Eye (tissue), 1 donor: ENCODE data around the gene FGF7.
"Not testable (repeated sequence)": the region's sequence is repeated elsewhere in the genome, so short reads cannot be mapped to it uniquely, and the experiment has no call there.

Experiments
- DNase-seq: peaks from one replicate; pipeline ENCODE4 v3.0.0-alpha.2; 2015

The FGF7 gene

DNA sequence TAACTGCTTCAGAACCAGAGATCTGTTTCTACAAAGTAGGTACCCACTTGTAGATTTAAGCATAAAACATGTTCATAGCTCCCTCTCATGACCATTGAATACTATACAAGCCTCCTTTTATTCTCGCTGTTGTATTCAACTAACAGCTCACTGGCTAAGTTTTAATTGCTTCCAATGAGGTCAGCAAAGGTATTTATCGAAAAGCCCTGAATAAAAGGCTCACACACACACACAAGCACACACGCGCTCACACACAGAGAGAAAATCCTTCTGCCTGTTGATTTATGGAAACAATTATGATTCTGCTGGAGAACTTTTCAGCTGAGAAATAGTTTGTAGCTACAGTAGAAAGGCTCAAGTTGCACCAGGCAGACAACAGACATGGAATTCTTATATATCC is at the start of gene FGF7:
Gene FGF7, plus strand, starts transcription at position 222 of the 400 bp plus-strand sequence. CDS start 1,056 bp downstream, outside the sequence.
- peak; percentile 63 for DNase-seq

GRCh38 chr15:49379996-49380395 is 43.0 kb upstream of the FGF7 start:
- no peak for DNase-seq

GRCh38 chr15:49380912-49381311 is 42.1 kb upstream of the FGF7 start:
- DNase-seq, result no peak

DNA sequence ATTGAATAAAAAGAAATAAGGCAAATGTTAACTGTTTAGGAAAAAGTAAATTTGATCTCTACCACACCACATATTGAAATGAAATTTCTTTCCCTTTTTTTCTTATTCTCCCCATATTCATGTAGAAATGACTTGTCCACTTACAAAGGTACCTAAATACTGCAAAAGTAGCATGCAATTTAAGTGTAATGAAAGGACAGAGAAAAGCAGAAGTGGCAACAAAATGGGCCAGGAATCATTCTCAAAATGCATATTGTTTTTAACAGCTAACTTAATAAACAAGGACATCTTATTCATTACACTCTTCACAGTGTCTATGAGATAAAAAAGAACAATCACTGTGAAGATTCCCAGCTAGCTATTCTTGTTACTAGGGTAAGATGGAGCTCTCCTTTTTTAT is 40.6 kb upstream of the FGF7 start:
- no peak for DNase-seq

DNA sequence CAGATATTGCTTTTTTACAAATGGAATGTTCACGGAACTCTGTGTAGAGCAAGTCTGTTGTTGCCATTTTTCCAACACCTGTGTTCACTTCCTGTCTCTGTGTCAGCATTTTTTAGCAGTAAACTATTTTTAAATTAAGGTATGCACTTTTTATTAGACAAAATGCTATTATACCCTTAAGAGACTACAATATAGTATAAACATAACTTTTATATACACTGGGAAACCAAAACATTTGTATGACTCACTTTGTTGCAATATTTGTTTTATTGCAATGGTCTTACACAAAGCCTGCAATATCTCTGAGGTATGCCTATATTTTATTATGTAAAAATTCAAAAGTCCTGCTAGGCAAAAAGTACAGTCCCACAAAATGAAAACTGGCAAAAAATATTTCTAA is 39.8 kb upstream of the FGF7 start:
- no peak for DNase-seq

- DNase-seq, result no peak
These were observed 35.6 kb upstream of the FGF7 start for GRCh38 chr15:49387471-49387870.

DNA sequence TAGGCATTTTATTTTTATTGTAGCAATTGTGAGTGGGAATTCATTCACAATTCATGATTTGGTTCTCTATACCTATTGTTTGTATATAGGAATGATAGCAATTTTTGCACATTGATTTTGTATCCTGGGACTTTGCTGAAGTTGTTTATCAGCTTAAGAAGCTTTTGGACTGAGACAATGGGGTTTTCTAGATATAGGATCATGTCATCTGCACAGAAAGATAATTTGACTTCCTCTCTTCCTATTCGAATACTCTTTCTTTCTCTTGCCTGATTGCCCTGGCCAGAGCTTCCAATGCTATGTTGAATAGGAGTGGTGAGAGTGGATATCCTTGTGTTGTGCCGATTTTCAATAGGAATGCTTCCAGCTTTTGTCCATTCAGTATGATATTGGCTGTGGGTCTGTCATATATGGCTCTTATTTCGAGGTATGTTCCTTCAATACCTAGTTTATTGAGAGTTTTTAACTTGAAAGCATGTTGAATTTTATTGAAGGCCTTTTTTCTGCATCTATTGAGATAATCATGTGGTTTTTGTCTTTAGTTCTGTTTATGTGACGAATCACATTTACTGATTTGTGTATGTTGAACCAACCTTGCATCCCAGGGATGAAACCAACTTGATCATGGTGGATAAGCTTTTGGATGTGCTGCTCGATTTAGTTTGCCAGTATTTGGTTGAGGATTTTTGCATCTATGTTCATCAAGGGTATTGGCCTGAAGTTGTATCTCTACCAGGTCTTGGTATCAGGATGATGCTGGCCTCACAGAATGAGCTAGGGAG is 20.3 kb upstream of the FGF7 start:
- not testable (repeated sequence) for DNase-seq

GRCh38 chr15:49406352-49407118 is 16.5 kb upstream of the FGF7 start:
- no peak for DNase-seq

DNA sequence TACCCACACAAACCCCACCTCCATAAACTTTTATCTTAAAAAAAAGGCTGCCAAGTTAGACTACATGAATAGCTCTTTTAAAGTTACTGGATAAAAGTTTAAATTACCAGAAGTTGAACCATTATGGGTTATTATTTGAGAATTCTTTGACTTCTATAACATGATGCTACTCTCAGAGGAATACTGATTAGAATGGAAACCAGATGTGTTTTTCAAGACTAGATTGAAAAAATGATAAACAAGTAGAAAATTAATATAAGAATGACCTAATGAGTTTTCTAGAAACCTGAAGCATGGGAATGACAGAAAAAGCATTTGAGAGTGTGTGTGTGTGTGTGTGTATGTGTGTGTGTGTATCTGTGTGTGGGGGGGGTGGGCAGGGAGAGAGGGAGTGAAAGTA is 12.4 kb upstream of the FGF7 start:
- no peak for DNase-seq

GRCh38 chr15:49412797-49413196 is 10.2 kb upstream of the FGF7 start:
- no peak for DNase-seq

DNA sequence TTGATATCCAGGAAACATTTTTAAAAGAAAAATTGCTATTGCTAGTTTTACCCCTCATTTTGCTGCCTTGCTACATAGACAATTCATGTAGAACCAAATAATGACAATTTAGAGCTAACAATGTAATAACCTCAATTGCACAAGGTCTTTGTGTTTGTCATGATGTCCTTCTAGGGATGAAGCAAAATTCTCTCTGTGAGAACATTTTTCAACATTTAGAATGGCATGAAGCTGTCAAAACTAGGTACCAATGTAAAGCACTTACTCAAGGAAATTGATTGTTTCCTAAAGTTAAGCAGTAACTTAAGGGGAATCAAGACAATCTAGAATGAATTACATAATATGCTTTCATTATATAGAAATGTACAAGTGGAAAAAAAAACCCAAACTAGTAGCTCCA is 7.9 kb upstream of the FGF7 start:
- DNase-seq, result no peak

DNA sequence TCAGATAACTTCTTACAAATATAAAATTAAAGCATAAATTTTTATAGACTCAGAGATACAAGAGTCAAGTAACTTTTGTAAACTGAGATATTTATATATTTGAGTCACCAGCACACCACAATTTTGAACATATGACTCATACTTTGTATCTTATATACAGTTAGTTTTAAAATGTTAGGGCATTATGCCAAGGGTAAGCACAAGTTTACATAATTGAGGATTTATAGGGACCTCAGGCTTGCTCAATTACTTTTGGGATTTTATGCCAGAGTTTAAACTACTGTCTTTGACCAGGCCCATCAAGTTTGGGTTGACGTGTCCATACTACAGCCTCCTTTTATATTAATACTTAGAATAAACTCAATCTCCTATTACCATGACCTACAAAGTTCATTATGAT is 7.4 kb upstream of the FGF7 start:
- no peak for DNase-seq

DNA sequence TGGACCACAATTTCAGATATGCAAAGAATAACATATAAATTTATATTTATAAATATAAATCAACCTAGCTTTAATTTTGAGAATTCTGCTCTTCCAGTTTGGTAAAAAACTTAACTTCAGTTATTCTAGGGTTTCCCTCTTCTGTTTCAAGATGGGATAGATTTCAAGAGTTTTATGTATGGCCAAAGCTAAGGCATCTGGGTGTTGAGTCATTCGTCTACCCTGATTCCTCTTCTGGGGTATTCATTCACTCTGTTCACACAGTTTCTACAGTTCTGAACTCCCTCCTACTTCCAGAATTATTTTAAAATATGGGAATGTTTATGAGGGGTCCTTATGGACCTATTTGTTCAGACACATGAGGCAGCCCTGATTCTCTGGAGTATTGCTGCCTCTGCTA is 4.2 kb upstream of the FGF7 start:
- DNase-seq, result no peak

DNA sequence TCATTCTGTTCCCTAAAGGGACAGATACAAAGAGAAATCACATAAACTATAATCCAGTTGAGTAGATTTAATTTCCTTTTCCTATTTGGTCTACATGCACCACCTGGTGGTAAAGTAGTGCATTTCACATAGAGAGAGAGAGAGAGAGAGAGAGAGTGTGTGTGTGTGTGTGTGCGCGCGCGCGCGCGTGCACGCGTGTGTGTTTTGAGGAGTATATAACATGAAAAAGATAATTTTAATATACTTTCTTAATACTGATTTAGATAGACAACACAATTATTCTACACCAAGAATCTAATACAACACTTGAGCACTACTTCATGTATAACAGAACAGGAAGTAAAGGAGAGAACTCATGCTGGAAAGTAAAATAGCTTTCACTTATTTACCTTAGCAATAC is 1.1 kb upstream of the FGF7 start:
- DNase-seq, result peak; percentile 77

DNA sequence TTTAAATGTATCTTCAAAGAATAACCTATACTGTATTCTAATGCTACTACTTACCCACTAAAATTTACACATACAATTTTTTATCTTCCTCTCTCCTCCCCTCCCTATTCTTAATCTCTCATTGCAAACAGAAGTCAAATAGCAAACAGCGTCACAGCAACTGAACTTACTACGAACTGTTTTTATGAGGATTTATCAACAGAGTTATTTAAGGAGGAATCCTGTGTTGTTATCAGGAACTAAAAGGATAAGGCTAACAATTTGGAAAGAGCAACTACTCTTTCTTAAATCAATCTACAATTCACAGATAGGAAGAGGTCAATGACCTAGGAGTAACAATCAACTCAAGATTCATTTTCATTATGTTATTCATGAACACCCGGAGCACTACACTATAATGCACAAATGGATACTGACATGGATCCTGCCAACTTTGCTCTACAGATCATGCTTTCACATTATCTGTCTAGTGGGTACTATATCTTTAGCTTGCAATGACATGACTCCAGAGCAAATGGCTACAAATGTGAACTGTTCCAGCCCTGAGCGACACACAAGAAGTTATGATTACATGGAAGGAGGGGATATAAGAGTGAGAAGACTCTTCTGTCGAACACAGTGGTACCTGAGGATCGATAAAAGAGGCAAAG is 984 bp downstream of the FGF7 start:
- DNase-seq, result no peak

- no peak for DNase-seq
These were observed 1.9 kb downstream of the FGF7 start for GRCh38 chr15:49424954-49425353.

GRCh38 chr15:49427372-49427771 is 4.3 kb downstream of the FGF7 start:
- no peak for DNase-seq

DNA sequence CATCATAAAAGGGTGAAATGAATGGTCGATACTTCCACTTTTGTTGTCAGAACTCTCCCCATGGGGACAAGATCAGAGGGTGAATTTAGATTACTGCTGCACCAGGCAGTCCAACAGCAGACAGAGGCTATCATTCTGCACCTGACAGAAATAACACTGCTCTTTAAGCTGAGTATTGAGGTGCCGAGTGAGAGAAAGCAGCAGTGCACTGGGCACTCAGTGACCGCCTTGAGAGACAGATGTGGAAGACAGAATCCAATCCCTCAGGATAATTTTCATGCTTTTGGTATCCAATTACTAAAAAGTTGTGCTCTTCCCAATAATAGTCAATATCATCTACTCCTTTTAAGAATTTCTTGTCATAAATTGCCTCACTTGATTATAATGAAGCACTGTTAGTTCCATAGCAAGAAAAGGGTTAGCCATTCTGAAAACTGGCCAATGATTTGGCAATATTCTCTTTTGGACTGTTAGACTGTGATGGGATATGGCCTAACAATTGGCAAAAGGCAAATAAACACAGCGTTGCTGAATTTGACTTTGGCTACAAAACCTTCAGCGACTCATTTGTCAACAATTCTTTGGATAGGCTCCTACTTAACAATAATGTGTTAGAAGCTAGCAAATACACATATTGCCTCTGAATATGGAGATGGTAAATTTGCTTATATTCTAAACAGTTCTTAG is 5.5 kb downstream of the FGF7 start:
- DNase-seq, result no peak

DNA sequence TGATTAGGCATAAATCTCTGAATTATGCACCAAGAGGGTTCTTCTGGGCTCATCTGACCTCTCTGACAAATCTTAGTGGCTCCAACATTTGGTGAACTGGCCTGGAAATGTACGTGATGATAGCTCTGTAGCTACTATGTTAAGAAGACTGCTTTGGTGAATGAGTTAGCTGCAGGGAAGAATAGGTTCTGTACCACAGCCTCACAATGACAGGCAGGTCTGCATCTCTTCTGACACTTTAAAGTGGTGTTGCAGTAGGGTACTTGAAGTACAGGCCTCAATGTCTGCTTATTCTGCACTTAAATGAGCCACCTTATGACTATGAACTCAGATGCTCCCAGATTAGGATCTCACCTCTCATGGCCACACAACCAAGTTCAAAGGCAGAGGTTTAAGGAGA is 7.0 kb downstream of the FGF7 start:
- no peak for DNase-seq

GRCh38 chr15:49435174-49435573 is 12.1 kb downstream of the FGF7 start:
- no peak for DNase-seq

DNA sequence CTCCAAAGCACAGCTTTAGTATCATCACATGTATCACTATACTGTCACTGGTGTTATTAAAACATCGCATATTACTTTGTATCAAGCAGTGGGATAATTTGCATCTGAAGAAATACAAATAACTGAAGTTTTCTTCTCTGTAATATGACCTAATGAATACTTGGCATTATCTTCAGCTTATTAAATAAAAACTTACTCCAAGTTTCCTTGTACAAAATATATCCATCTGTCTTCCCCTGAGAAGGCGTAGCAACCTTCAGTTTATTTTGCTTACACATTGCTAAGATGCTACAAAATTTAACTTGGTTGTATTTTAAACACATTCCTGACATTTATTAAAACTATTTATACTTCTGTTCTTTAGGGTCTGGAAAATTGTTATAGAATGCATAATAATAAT is 13.7 kb downstream of the FGF7 start:
- no peak for DNase-seq

DNA sequence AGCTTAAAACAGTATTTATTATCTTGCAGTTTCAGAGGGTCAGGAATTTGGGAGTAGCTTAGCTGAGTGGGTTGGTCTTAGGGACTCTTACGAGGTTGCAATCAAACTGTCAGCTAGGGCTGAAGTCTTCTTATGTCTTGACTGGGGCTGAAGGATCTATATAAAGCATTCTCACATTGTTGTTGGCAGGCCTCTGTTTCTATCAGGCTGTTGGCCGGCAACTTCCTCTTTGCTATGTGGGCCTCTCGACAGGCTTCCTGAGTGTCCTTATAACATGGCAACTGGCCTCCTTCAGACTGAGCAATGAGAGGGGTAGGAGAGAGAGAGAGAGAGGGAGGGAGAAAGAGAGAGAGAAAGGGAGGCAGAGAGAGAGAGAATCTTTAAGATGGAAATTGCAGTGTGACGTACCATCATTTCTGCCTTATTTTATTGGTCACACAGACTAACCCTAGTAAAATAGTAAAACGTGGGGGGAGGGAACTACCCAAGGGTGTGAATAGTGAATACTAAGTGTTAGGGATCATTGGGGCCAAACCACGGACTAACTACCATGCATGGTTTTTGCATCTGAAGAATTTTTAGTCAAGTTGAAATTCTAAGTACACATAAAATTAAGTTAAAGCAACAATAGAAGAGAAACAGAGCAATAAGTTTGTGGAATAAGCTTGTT is 16.1 kb downstream of the FGF7 start:
- no peak for DNase-seq
